Measurements from ENCODE around the gene FAM168B. TPM values are rescaled to one million over a fixed set of nuclear protein-coding genes. Genes with fewer than 3 reads are reported as not detected.

Gene FAM168B
- total and polyA plus RNA-seq, 2 of the 13 experiments (the other 11 are each of a cell fraction or from before 2014, with no cell fraction given), result 64.5 to 113 TPM

DNA sequence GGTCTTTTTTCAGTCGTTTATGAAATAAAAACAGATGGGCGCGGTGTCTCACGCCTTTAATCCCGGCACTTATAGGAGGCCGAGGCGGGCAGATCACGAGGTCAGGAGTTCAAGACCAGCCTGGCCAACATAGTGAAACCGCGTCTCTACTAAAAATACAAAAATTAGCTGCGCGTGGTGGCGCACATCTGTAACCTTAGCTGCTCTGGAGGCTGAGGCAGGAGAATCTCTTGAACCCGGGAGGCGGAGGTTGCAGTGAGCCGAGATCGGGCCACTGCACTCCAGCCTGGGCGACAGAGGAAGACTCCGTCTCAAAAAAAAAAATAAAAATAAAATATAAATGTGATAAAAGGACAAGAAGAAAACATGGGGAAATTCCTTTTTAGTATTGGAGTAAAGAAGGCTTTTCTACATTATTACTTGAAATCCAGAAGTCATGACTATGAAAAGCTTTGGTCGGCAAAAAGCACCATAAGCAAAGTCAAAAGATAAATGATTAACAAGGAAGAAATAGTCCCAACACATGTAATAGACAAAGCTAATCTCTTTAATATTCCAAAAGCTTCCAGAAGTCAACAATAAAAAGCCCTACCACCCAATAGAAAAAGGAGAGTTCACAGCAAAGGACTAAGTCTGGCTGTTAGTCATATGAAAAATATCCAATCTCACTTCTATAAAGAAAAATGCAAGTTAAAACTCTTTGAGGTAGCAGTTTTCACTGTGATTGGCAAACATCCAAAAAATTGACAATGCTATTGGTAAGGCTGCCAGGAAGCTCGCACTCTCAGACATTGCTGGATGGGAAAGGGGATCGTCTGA, 1.4 kb upstream of the FAM168B start (continued):
- TF ChIP-seq HNRNPLL (IDR thresholded peaks at IDR 0.05; ENCODE audit: low read depth, low read length, poor library complexity, severe bottlenecking) (no peak), ZNF232 (CRISPR knock-in tag; IDR thresholded peaks at IDR 0.05; ENCODE audit: borderline replicate concordance) (0 out of 2 replicates have a peak, but pooled peaks have one; percentile 15), NR3C1 (CRISPR knock-in tag; IDR thresholded peaks at IDR 0.05) (no peak), ZFP82 (CRISPR knock-in tag; IDR thresholded peaks at IDR 0.05; ENCODE audit: borderline replicate concordance) (0 out of 2 replicates have a peak, but pooled peaks have one; percentile 20), ZNF354B (CRISPR knock-in tag; IDR thresholded peaks at IDR 0.05) (no peak), SOX5 (CRISPR knock-in tag; IDR thresholded peaks at IDR 0.05; ENCODE audit: borderline replicate concordance) (peak; percentile 10; the same call in 1 of the 2 replicates), SIX4 (CRISPR knock-in tag; IDR thresholded peaks at IDR 0.05) (no peak), ZMYM2 (CRISPR knock-in tag; IDR thresholded peaks at IDR 0.05) (peak; percentile 50), ATF7 (IDR thresholded peaks at IDR 0.05) (no peak), ATF7 (CRISPR knock-in tag; IDR thresholded peaks at IDR 0.05) (no peak), ZSCAN31 (CRISPR knock-in tag; IDR thresholded peaks at IDR 0.05; ENCODE audit: low read depth) (no peak), JDP2 (CRISPR knock-in tag; IDR thresholded peaks at IDR 0.05; ENCODE audit: borderline replicate concordance) (no peak), MAFK (conservative IDR thresholded peaks at IDR 0.05 in 1 of 2, IDR thresholded peaks at IDR 0.05 in 1 of 2; ENCODE audit: low read length in 2 of 2) (peak in 1 of 2 experiments; percentile 62; a peak in 3 of 4 replicates), HNRNPUL1 (IDR thresholded peaks at IDR 0.05; ENCODE audit: low read depth, low read length) (peak; percentile 86), RNF2 (conservative IDR thresholded peaks at IDR 0.05; ENCODE audit: low read depth) (no peak), ZMYM4 (CRISPR knock-in tag; IDR thresholded peaks at IDR 0.05) (no peak), MAZ (IDR thresholded peaks at IDR 0.05; ENCODE audit: borderline replicate concordance, low read depth, low read length) (no peak), MAZ (CRISPR knock-in tag; IDR thresholded peaks at IDR 0.05; ENCODE audit: low read depth) (no peak), REST (IDR thresholded peaks at IDR 0.05; ENCODE audit: borderline replicate concordance in 1 of 2, low read depth in 1 of 2, low read length in 2 of 2) (no peak)
- TF ChIP-seq, protein P1, sequence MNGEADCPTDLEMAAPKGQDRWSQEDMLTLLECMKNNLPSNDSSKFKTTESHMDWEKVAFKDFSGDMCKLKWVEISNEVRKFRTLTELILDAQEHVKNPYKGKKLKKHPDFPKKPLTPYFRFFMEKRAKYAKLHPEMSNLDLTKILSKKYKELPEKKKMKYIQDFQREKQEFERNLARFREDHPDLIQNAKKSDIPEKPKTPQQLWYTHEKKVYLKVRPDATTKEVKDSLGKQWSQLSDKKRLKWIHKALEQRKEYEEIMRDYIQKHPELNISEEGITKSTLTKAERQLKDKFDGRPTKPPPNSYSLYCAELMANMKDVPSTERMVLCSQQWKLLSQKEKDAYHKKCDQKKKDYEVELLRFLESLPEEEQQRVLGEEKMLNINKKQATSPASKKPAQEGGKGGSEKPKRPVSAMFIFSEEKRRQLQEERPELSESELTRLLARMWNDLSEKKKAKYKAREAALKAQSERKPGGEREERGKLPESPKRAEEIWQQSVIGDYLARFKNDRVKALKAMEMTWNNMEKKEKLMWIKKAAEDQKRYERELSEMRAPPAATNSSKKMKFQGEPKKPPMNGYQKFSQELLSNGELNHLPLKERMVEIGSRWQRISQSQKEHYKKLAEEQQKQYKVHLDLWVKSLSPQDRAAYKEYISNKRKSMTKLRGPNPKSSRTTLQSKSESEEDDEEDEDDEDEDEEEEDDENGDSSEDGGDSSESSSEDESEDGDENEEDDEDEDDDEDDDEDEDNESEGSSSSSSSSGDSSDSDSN (CRISPR knock-in tag; IDR thresholded peaks at IDR 0.05), result 0 out of 2 replicates have a peak, but pooled peaks have one; percentile 7
- TF ChIP-seq, protein P2, sequence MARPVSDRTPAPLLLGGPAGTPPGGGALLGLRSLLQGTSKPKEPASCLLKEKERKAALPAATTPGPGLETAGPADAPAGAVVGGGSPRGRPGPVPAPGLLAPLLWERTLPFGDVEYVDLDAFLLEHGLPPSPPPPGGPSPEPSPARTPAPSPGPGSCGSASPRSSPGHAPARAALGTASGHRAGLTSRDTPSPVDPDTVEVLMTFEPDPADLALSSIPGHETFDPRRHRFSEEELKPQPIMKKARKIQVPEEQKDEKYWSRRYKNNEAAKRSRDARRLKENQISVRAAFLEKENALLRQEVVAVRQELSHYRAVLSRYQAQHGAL (CRISPR knock-in tag; IDR thresholded peaks at IDR 0.05; ENCODE audit: not compliant biosample characterization), result no peak

All from HepG2 (cell line).